Tibial nerve (tissue), 4 donors: ENCODE data around the gene POGZ.

ENCODE experiments used
- CTCF ChIP-seq, 5 experiments: fragments of 200-600 bp in 3 of 5; fragments of 450-650 bp in 2 of 5; sonication (generic) in 3 of 5; IDR thresholded peaks; one replicate each; pipeline ENCODE4 v1.5.1; 2016 to 2019; ENCODE audit warnings: antibody characterized with exemption in 5 of 5, mild to moderate bottlenecking in 3 of 5, moderate library complexity in 2 of 5
- EP300 ChIP-seq, 2 donors: sonication (generic); formaldehyde crosslinking; IDR thresholded peaks; one replicate each; pipeline ENCODE4 v1.6.1; 2017; ENCODE audit warnings: antibody characterized with exemption in 2 of 2, mild to moderate bottlenecking in 1 of 2

- TF ChIP-seq EP300 (IDR thresholded peaks at IDR 0.05): no peak
- TF ChIP-seq CTCF (IDR thresholded peaks at IDR 0.05): no peak
These were observed 94.3 kb downstream of the POGZ start for GRCh38 chr1:151364996-151365395.
